HG03064 (cell line): ENCODE data around the gene RAB36.
"Not testable (repeated sequence)": the region's sequence is repeated elsewhere in the genome, so short reads cannot be mapped to it uniquely, and the experiment has no call there.

Experiments used
- ATAC-seq: cut with Tn5 transposase; IDR thresholded peaks from one replicate; pipeline ENCODE4 v1.9.1; 2021; ENCODE audit warnings: low read depth; ENCODE audit not compliant: unreplicated experiment

The RAB36 gene

GRCh38 chr22:23136991-23137390 lies 8.3 kb upstream of the RAB36 start:
- ATAC-seq, result not testable (repeated sequence)

GRCh38 chr22:23137468-23137867 lies 7.8 kb upstream of the RAB36 start:
- no peak for ATAC-seq

GRCh38 chr22:23137905-23138561 lies 7.2 kb upstream of the RAB36 start:
- no peak for ATAC-seq

- ATAC-seq, result no peak
These were observed 6.5 kb upstream of the RAB36 start for GRCh38 chr22:23138584-23139435.

GRCh38 chr22:23140385-23140784 lies 4.9 kb upstream of the RAB36 start:
- ATAC-seq, result no peak

- ATAC-seq, result no peak
These were observed 2.7 kb upstream of the RAB36 start for GRCh38 chr22:23142546-23143105.

- no peak for ATAC-seq
These were observed 2.2 kb upstream of the RAB36 start for GRCh38 chr22:23143119-23143518.

- no peak for ATAC-seq
These were observed 845 bp upstream of the RAB36 start for GRCh38 chr22:23144432-23144831.

- ATAC-seq, result no peak
These were observed 697 bp downstream of the RAB36 start for GRCh38 chr22:23145878-23146470.

GRCh38 chr22:23146478-23147205 lies 1.4 kb downstream of the RAB36 start:
- ATAC-seq, result no peak

GRCh38 chr22:23147617-23148387 lies 2.5 kb downstream of the RAB36 start:
- ATAC-seq, result no peak

GRCh38 chr22:23149743-23150238 lies 4.5 kb downstream of the RAB36 start:
- ATAC-seq, result no peak

GRCh38 chr22:23150762-23151161 lies 5.5 kb downstream of the RAB36 start:
- no peak for ATAC-seq

- no peak for ATAC-seq
These were observed 6.5 kb downstream of the RAB36 start for GRCh38 chr22:23151827-23152226.

- no peak for ATAC-seq
These were observed 7.2 kb downstream of the RAB36 start for GRCh38 chr22:23152238-23153114.

GRCh38 chr22:23153994-23154393 lies 8.7 kb downstream of the RAB36 start:
- no peak for ATAC-seq

- no peak for ATAC-seq
These were observed 9.2 kb downstream of the RAB36 start for GRCh38 chr22:23154461-23154860.

GRCh38 chr22:23155143-23155542 lies 9.9 kb downstream of the RAB36 start:
- ATAC-seq, result no peak

GRCh38 chr22:23155831-23156230 lies 10.6 kb downstream of the RAB36 start:
- no peak for ATAC-seq
